K562 (cell line): ENCODE measurements around the gene TMPRSS6. TPM values are rescaled to one million over a fixed set of nuclear protein-coding genes. Genes with fewer than 3 reads are reported as not detected.

Experiments used
- BDP1 ChIP-seq: IDR thresholded peaks from 3 replicates; pipeline ENCODE4 v1.6.1; 2011; ENCODE audit not compliant: insufficient read length, insufficient read depth
- BHLHE40 ChIP-seq: IDR thresholded peaks from 2 replicates; pipeline ENCODE4 v1.6.1; 2011; ENCODE audit warnings: low read length, improper control_type of control experiment
- BRF1 ChIP-seq: IDR thresholded peaks from 3 replicates; pipeline ENCODE4 v1.6.1; 2011; ENCODE audit warnings: borderline replicate concordance, mild to moderate bottlenecking; ENCODE audit not compliant: insufficient read length; ENCODE audit errors: extremely low read depth
- KAT2B ChIP-seq: IDR thresholded peaks from one replicate; pipeline ENCODE4 v1.6.1; 2012; ENCODE audit warnings: low read depth, mild to moderate bottlenecking, control low read depth, inconsistent platforms, low read length, moderate library complexity
- PCBP2 ChIP-seq: fragments of 200-400 bp; formaldehyde crosslinking; IDR thresholded peaks from 2 replicates; pipeline ENCODE4 v1.6.1; 2018; ENCODE audit warnings: low read length, low read depth, mild to moderate bottlenecking, moderate library complexity; ENCODE audit not compliant: poor library complexity, severe bottlenecking
- RAD21 ChIP-seq, 2 experiments: fragments of 250-450 bp in 1 of 2; fragments of 450-650 bp in 1 of 2; sonication (Bioruptor Pico) in 1 of 2; formaldehyde crosslinking in 1 of 2; IDR thresholded peaks in 1 of 2; conservative IDR thresholded peaks in 1 of 2; 2 replicates each; pipeline versions ENCODE4 v1.4.0 to v1.8.0; 2020 to 2022; ENCODE audit warnings: mild to moderate bottlenecking in 2 of 2, moderate library complexity in 1 of 2
- SETDB1 ChIP-seq: IDR thresholded peaks from one replicate; pipeline ENCODE4 v1.6.1; 2012; ENCODE audit warnings: low read length, control low read depth, inconsistent platforms
- ZNF212 ChIP-seq: fragments of 450-650 bp; formaldehyde crosslinking; IDR thresholded peaks from 2 replicates; pipeline ENCODE4 v1.4.0; 2020; ENCODE audit warnings: mild to moderate bottlenecking
- ZNF431 ChIP-seq: sonication (generic); formaldehyde crosslinking; IDR thresholded peaks from 2 replicates; pipeline ENCODE4 v1.8.0; 2022; ENCODE audit warnings: mild to moderate bottlenecking, missing genetic modification reagents
- polyA plus RNA-seq, 8 experiments: library from polyadenylated mRNA; depleted of rRNA in 4 of 8; stranded (reverse) in 5 of 8; unstranded in 3 of 8; fragments of >200 nt; fragmentation: Nextera tagmentation in 2 of 8; fragmentation: Illumina TruSeq in 1 of 8; extraction: Ambion mirVana in 2 of 8; extraction: Trizol in 1 of 8; gene quantifications; 2 replicates each; pipeline versions ENCODE4 v1.2.1 to v1.2.3, GENCODE V29; 2011 to 2014; ENCODE audit warnings: inconsistent platforms in 1 of 8, missing spikeins in 1 of 8
- total RNA-seq, 7 experiments: library from RNA; depleted of rRNA in 6 of 7; stranded (reverse); fragments of >200 nt in 6 of 7; fragmentation: Illumina TruSeq in 2 of 7; extraction: Trizol in 2 of 7; gene quantifications; 2 replicates each; pipeline versions ENCODE4 v1.2.1 to v1.2.3, GENCODE V29; 2011 to 2021; ENCODE audit warnings: low replicate concordance in 1 of 7
- TF ChIP-seq, protein P1 (sequence below), 2 experiments: fragments of 450-650 bp in 1 of 2; sonication (generic) in 1 of 2; formaldehyde crosslinking in 1 of 2; IDR thresholded peaks; 2 replicates each; pipeline versions ENCODE4 v1.7.1 to v1.9.0; 2016 to 2022; ENCODE audit warnings: inconsistent platforms in 1 of 2, mild to moderate bottlenecking in 1 of 2, missing genetic modification reagents in 1 of 2
- TF ChIP-seq, protein P2 (sequence below), 2 experiments: fragments of 200-800 bp in 1 of 2; sonication (Bioruptor generic) in 1 of 2; sonication (generic) in 1 of 2; formaldehyde crosslinking in 1 of 2; IDR thresholded peaks in 1 of 2; conservative IDR thresholded peaks in 1 of 2; 2 replicates each; pipeline versions ENCODE4 v1.5.0 to v1.6.1; 2016 to 2020; ENCODE audit warnings: missing compliant biosample characterization in 1 of 2, missing genetic modification characterization in 1 of 2, missing genetic modification reagents in 1 of 2
- TF ChIP-seq, protein P3 (sequence below): fragments of 250-450 bp; sonication (Bioruptor Pico); IDR thresholded peaks from 2 replicates; pipeline ENCODE4 v1.4.0; 2020; ENCODE audit warnings: mild to moderate bottlenecking, moderate library complexity, borderline replicate concordance

TMPRSS6 gene
- total and polyA plus RNA-seq, 9 of the 15 experiments (the other 6 are each of a cell fraction or from before 2014, with no cell fraction given), result 0.03 TPM; not detected in 8

DNA sequence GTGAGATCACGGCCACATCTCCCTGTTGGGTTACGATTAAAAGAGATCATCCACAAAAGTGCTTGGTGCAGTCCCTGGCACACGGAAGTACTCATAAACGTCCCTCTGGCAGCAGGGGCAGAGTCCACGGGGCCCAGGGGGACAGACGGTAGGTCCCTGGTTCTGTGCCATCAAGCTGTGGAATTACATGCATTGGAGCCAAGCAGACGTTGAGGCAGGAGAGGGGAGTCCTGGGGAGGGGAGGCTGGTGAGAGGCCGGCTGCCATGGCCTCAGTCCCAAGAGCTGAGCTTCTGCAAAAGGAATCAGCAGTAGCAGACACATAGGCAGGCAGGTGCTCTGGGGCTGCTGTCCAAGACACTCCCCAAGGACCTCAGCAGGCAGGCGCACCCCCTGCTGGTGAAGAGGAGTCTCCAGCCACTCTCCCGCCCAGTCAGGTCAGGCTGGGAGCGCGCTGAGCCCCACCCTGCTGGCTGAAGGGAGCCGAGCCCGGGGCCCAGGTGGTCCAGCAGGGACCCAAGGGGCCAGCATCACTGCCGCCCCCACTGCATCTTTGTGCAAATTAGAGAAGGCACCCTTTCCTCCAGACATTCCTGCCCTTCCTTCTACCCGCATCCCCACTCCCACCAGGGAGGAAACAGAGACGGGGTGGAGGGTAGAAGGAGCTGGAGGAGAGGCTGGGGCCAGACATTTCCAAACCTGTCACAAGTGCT is 65.5 kb downstream of the TMPRSS6 start (continued):
- TF ChIP-seq PCBP2 (no peak), ZNF212 (CRISPR knock-in tag) (no peak), BRF1 (no peak), KAT2B (no peak), BDP1 (no peak), ZNF431 (CRISPR knock-in tag) (no peak), SETDB1 (no peak), RAD21 (CRISPR knock-in tag; conservative IDR thresholded peaks at IDR 0.05 in 1 of 2, IDR thresholded peaks at IDR 0.05 in 1 of 2) (peak; percentile 58 to 74), BHLHE40 (peak; percentile 35; the same call in 1 of the 2 replicates)
- TF ChIP-seq, protein P1, sequence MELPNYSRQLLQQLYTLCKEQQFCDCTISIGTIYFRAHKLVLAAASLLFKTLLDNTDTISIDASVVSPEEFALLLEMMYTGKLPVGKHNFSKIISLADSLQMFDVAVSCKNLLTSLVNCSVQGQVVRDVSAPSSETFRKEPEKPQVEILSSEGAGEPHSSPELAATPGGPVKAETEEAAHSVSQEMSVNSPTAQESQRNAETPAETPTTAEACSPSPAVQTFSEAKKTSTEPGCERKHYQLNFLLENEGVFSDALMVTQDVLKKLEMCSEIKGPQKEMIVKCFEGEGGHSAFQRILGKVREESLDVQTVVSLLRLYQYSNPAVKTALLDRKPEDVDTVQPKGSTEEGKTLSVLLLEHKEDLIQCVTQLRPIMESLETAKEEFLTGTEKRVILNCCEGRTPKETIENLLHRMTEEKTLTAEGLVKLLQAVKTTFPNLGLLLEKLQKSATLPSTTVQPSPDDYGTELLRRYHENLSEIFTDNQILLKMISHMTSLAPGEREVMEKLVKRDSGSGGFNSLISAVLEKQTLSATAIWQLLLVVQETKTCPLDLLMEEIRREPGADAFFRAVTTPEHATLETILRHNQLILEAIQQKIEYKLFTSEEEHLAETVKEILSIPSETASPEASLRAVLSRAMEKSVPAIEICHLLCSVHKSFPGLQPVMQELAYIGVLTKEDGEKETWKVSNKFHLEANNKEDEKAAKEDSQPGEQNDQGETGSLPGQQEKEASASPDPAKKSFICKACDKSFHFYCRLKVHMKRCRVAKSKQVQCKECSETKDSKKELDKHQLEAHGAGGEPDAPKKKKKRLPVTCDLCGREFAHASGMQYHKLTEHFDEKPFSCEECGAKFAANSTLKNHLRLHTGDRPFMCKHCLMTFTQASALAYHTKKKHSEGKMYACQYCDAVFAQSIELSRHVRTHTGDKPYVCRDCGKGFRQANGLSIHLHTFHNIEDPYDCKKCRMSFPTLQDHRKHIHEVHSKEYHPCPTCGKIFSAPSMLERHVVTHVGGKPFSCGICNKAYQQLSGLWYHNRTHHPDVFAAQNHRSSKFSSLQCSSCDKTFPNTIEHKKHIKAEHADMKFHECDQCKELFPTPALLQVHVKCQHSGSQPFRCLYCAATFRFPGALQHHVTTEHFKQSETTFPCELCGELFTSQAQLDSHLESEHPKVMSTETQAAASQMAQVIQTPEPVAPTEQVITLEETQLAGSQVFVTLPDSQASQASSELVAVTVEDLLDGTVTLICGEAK (IDR thresholded peaks at IDR 0.05), result no peak
- TF ChIP-seq, protein P1 (CRISPR knock-in tag; IDR thresholded peaks at IDR 0.05), result no peak
- TF ChIP-seq, protein P2, sequence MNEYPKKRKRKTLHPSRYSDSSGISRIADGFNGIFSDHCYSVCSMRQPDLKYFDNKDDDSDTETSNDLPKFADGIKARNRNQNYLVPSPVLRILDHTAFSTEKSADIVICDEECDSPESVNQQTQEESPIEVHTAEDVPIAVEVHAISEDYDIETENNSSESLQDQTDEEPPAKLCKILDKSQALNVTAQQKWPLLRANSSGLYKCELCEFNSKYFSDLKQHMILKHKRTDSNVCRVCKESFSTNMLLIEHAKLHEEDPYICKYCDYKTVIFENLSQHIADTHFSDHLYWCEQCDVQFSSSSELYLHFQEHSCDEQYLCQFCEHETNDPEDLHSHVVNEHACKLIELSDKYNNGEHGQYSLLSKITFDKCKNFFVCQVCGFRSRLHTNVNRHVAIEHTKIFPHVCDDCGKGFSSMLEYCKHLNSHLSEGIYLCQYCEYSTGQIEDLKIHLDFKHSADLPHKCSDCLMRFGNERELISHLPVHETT (CRISPR knock-in tag; conservative IDR thresholded peaks at IDR 0.05 in 1 of 2, IDR thresholded peaks at IDR 0.05 in 1 of 2), result no peak
- TF ChIP-seq, protein P3, sequence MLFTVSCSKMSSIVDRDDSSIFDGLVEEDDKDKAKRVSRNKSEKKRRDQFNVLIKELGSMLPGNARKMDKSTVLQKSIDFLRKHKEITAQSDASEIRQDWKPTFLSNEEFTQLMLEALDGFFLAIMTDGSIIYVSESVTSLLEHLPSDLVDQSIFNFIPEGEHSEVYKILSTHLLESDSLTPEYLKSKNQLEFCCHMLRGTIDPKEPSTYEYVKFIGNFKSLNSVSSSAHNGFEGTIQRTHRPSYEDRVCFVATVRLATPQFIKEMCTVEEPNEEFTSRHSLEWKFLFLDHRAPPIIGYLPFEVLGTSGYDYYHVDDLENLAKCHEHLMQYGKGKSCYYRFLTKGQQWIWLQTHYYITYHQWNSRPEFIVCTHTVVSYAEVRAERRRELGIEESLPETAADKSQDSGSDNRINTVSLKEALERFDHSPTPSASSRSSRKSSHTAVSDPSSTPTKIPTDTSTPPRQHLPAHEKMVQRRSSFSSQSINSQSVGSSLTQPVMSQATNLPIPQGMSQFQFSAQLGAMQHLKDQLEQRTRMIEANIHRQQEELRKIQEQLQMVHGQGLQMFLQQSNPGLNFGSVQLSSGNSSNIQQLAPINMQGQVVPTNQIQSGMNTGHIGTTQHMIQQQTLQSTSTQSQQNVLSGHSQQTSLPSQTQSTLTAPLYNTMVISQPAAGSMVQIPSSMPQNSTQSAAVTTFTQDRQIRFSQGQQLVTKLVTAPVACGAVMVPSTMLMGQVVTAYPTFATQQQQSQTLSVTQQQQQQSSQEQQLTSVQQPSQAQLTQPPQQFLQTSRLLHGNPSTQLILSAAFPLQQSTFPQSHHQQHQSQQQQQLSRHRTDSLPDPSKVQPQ, result no peak
